MCF 10A (cell line): Measurements from ENCODE around the gene G3BP1. TPM values are rescaled to one million over a fixed set of nuclear protein-coding genes. Genes with fewer than 3 reads are reported as not detected.
A peak's percentile ranks its signal among the peaks of the same experiment; 100 is the strongest.

ENCODE experiments used
- BruUV-seq: library from RNA; stranded (reverse); fragments of 400-500 nt; replicated peaks from 2 replicates; lab custom pipeline; 2021; lab: Mats Ljungman, UMichigan
- CTCF ChIA-PET: fragments of 300-600 bp; sonication (Branson Sonifier 250); formaldehyde crosslinking; extraction: SDS; loops from one replicate; lab custom pipeline; 2021; ENCODE audit warnings: antibody characterized with exemption, inconsistent platforms; lab: Yijun Ruan, JAX
- POLR2A ChIA-PET: fragments of 300-600, 350-650 bp; sonication (Branson Sonifier 250); formaldehyde crosslinking; extraction: SDS; loops from one replicate; lab custom pipeline; 2020; ENCODE audit warnings: antibody characterized with exemption, inconsistent platforms; lab: Yijun Ruan, JAX
- DNase-seq: peaks from one replicate; pipeline ENCODE4 v3.0.0-alpha.2; 2018; ENCODE audit not compliant: unreplicated experiment
- H3K27ac Mint-ChIP-seq: one replicate; pipeline ENCODE4 v1.8.0; 2022; ENCODE audit warnings: mild to moderate bottlenecking, low read depth, mixed read lengths; ENCODE audit not compliant: unreplicated experiment
- H3K27me3 Mint-ChIP-seq: one replicate; pipeline ENCODE4 v1.8.0; 2022; ENCODE audit warnings: mixed read lengths; ENCODE audit not compliant: insufficient read depth, unreplicated experiment
- H3K36me3 Mint-ChIP-seq: one replicate; pipeline ENCODE4 v1.8.0; 2022; ENCODE audit warnings: mild to moderate bottlenecking, moderate library complexity, mixed read lengths; ENCODE audit not compliant: insufficient read depth, unreplicated experiment
- H3K4me1 Mint-ChIP-seq: one replicate; pipeline ENCODE4 v1.8.0; 2022; ENCODE audit warnings: mixed read lengths; ENCODE audit not compliant: insufficient read depth, unreplicated experiment
- H3K4me3 Mint-ChIP-seq: one replicate; pipeline ENCODE4 v1.8.0; 2022; ENCODE audit warnings: mild to moderate bottlenecking, moderate library complexity, mixed read lengths; ENCODE audit not compliant: unreplicated experiment
- H3K9me3 Mint-ChIP-seq: one replicate; pipeline ENCODE4 v1.8.0; 2022; ENCODE audit warnings: mixed read lengths; ENCODE audit not compliant: unreplicated experiment
- CTCF ChIP-seq: fragments of 200-600 bp; IDR thresholded peaks from one replicate; pipeline ENCODE4 v1.8.0; 2022; ENCODE audit warnings: antibody characterized with exemption, mild to moderate bottlenecking; ENCODE audit not compliant: unreplicated experiment
- intact Hi-C: fragments of 100-400 bp; cut with micrococcal nuclease; formaldehyde crosslinking; loops from 2 replicates; pipeline ENCODE4 v1.14.1; 2022
- total RNA-seq: library from RNA; stranded (reverse); gene quantifications from 2 replicates; pipeline ENCODE4 v1.2.3, GENCODE V29; 2022

The G3BP1 gene
- total RNA-seq, 1 experiment from 2014 or later, result 279 TPM

DNA sequence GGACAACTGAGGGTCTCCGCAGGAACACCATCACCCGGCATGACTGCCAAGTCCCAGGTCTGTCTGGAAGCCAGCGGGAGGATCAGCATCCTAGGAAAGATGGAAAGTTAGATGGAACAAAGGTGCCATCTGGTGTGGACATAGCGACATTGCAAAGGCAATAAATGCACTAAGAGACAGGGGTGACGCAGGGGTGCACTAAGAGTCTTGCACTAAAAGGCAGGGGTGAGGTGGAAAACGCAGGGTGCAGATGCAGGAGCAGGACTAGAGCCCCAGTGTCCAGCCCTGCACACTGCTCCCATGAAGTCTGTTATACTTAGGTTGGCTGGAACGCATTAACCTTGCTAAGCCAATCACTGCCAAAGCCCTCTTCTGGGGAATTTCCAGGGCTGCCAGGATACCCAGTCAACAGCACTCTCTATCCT lies 28.9 kb upstream of the G3BP1 start:
- peak; percentile 85 for TF ChIP-seq CTCF
- H3K4me3 Mint-ChIP-seq, result no peak overlapping the region
- H3K4me1 Mint-ChIP-seq, result peaks cover 62% of the 10 kb centered on the region
- intact Hi-C loops, result loop anchor here (2.0 to 10.0 kb wide), 5 partner anchors 220 to 618 kb away; partner anchors contain the start of gene GM2A
- BruUV-seq, result no TSS peak
- ChIA-PET POLR2A (interaction anchor here (1.1 to 8.0 kb wide), 7 partner anchors 9 to 296 kb away, joined by 3 to 80 read pairs (median 19); partner anchors contain the start of genes ATOX1, G3BP1 and SLC36A1), CTCF (interaction anchor here (0.6 to 17.0 kb wide), 26 partner anchors 11 to 1139 kb away, joined by 3 to 652 read pairs (median 4); partner anchors contain the start of genes ATOX1 and SLC36A1)
- H3K36me3 Mint-ChIP-seq, result peaks cover 28% of the 10 kb centered on the region
- no peaks in the 10 kb centered on the region for H3K9me3 Mint-ChIP-seq
- DNase-seq, result peak; percentile 84
- H3K27me3 Mint-ChIP-seq, result no peaks in the 10 kb centered on the region
- no peak overlapping the region for H3K27ac Mint-ChIP-seq

DNA sequence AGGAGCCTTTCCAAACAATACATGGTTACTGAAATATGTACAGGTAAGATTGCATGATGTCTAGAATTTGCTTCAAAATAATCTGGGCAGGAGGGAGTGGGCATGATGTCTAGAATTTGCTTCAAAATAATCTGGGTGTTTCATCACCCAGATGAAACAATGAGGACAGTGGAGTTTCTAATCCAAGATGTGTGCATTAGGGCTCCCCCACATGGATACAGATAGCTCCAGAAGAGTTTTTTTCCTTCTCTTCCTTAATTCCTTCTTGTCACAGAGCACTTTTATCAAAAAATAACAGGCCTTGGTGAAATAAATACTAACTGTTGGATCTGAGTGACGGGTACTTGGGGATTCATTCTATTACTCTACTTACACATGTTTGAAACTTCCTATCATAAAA lies 28.2 kb upstream of the G3BP1 start:
- intact Hi-C loops, result loop anchor here (2.0 to 10.0 kb wide), 5 partner anchors 221 to 619 kb away; partner anchors contain the start of gene GM2A
- H3K36me3 Mint-ChIP-seq, result peaks cover 28% of the 10 kb centered on the region
- H3K9me3 Mint-ChIP-seq, result no peaks in the 10 kb centered on the region
- BruUV-seq, result no TSS peak
- no peak for TF ChIP-seq CTCF
- no peaks in the 10 kb centered on the region for H3K27me3 Mint-ChIP-seq
- ChIA-PET CTCF (interaction anchor here (1.0 to 17.0 kb wide), 10 partner anchors 10 to 193 kb away, joined by 3 to 652 read pairs (median 26); partner anchors contain the start of genes ATOX1 and G3BP1), POLR2A (interaction anchor here (1.1 to 8.0 kb wide), 4 partner anchors 14 to 296 kb away, joined by 3 to 80 read pairs (median 24); partner anchors contain the start of genes ATOX1, G3BP1 and SLC36A1)
- DNase-seq, result no peak
- H3K4me3 Mint-ChIP-seq, result no peak overlapping the region
- peak overlapping the region; percentile 29 for H3K27ac Mint-ChIP-seq
- H3K4me1 Mint-ChIP-seq, result peaks cover 62% of the 10 kb centered on the region

DNA sequence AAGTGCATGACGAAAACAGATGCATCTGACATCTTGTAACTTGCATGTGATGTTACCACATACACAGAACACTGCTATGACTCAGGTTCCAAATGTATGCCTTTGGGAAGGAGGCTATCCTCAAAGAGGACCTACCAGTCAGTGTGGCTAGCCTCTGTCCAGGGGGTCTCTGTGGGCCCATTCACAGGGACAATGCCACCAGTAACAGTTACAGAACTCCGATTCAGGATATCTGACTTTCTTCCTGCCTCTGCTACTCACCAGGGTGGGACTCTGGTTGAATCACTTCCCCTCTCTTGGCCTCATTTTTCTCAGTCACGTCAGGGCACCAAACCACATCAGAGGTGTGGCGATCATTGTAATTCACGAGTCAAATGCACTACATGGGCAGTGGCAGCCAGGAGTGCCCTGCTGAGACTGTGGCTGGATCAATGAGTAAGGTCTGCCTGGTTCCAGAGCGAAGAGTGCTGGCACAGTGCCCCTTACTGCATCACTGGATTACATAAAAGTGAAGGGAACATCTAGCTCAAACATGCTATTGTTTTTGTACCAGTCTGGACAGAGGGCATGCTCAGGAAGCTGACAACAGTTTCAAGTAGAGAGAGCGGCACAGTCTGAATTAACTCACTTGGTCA lies 26.6 kb upstream of the G3BP1 start:
- no peak for TF ChIP-seq CTCF

DNA sequence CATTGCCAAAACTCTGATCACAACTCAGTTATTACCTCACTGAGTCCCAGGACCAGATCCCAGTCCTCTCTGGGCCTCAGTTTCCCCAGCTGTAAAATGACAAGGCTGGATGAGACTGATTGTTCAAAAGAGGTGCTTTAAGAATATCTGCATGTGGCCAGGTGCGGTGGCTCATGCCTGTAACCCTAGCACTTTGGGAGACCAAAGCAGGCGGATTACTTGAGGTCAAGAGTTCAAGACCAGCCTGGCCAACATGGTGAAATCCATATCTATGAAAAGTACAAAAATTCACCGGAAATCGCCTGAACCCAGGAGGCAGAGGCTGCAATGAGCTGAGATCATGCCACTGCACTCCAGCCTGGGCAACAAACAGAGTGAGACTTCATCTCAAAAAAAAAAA lies 21.6 kb upstream of the G3BP1 start:
- no peaks in the 10 kb centered on the region for H3K9me3 Mint-ChIP-seq

More for the DNA sequence above, 26.6 kb upstream of the G3BP1 start:
- H3K9me3 Mint-ChIP-seq, result no peaks in the 10 kb centered on the region
- intact Hi-C loops, result loop anchor here (1.0 to 10.0 kb wide), 3 partner anchors 26 to 620 kb away; partner anchors contain the start of genes G3BP1 and GM2A
- peak overlapping the region; percentile 80 for H3K27ac Mint-ChIP-seq
- DNase-seq, result peak; percentile 98
- H3K36me3 Mint-ChIP-seq, result peaks cover 34% of the 10 kb centered on the region
- ChIA-PET CTCF (interaction anchor here (0.6 to 17.0 kb wide), 11 partner anchors 8 to 267 kb away, joined by 3 to 652 read pairs (median 5); partner anchors contain the start of genes ATOX1 and G3BP1), POLR2A (interaction anchor here (0.6 to 8.0 kb wide), 8 partner anchors 12 to 165 kb away, joined by 3 to 80 read pairs (median 4); partner anchors contain the start of genes ATOX1 and G3BP1)
- BruUV-seq, result no TSS peak
- no peaks in the 10 kb centered on the region for H3K27me3 Mint-ChIP-seq
- H3K4me3 Mint-ChIP-seq, result peak overlapping the region; percentile 17
- peaks cover 52% of the 10 kb centered on the region for H3K4me1 Mint-ChIP-seq

More for the DNA sequence above, 21.6 kb upstream of the G3BP1 start:
- Mint-ChIP-seq H3K4me3 (no peak overlapping the region), H3K4me1 (peaks cover 16% of the 10 kb centered on the region), H3K27ac (no peak overlapping the region), H3K27me3 (no peaks in the 10 kb centered on the region), H3K36me3 (peaks cover 19% of the 10 kb centered on the region)
- intact Hi-C loops, result no loop called here
- ChIA-PET POLR2A (interaction anchor here (3.4 to 4.7 kb wide), 2 partner anchors 8 to 22 kb away, joined by 12 to 78 read pairs; partner anchors contain the start of genes ATOX1 and G3BP1), CTCF (interaction anchor here (0.6 to 12.7 kb wide), 10 partner anchors 10 to 697 kb away, joined by 3 to 159 read pairs (median 4); partner anchors contain the start of gene SLC36A1)
- no TSS peak for BruUV-seq
- no peak for DNase-seq
- TF ChIP-seq CTCF, result no peak
